SIG-M5 treated with dmso at 0.1 percent for 504 hours (cell line): ENCODE results near the gene BCL2.

Experiments used
- DNase-seq: peaks from one replicate; lab custom pipeline; 2025; ENCODE audit not compliant: unreplicated experiment; lab: John Stamatoyannopoulos, UW

Gene BCL2

DNA sequence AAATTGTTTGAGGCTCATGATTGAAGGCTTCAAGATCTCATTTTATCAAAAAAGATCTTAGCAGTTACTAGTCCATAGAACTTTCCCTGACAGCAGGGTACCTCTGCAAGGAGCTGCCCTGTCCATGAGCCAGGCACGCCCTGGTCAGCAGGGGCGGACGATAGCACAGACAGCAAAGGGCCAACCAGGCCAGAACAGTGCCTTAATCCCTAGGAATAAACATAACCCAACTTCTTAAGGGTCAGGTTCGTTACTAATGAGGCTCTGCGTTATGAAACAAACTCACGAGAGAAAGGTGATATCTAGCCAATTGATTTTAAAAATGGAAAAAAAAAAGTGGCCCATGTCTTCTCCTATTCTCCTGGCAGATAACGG lies 59.2 kb downstream of the BCL2 start:
- no peak for DNase-seq

DNA sequence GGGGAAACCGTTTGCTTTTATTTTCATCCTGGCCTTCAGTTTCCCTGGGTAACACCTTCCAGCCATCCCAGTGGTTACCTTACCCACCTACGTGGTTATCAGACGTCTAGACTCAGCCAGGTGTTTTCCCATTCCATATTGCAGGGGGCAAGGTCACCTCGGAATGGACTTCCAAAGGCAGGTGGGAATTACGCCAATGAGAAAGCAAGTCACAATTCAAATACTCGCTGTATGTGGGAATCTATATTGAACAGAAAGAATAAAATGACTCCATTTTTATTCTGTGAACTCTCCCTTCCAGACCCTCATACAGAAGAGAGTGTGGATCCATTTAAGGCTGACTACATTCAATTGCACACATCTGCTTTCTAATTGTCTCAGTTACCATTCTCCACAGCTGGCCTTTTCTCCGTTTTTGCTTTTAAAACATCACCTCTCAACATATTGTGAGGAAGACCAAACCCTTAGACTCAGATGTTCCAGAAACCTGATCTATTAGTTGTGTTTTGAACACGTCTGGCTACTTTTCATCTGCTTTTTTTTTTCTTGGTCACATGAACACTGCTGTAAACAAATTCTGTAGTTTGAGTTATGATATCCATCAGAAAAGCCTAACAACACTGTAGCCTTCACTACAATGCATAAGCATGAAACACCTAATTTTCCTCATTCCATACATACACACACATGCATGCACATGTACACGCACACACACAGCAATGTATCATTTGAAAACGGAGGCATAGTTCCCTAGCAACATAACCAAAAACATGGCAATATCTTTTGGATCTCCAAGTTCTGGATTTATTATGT lies 59.8 kb downstream of the BCL2 start:
- no peak for DNase-seq

GRCh38 chr18:63258749-63259566 lies 60.6 kb downstream of the BCL2 start:
- DNase-seq = no peak

DNA sequence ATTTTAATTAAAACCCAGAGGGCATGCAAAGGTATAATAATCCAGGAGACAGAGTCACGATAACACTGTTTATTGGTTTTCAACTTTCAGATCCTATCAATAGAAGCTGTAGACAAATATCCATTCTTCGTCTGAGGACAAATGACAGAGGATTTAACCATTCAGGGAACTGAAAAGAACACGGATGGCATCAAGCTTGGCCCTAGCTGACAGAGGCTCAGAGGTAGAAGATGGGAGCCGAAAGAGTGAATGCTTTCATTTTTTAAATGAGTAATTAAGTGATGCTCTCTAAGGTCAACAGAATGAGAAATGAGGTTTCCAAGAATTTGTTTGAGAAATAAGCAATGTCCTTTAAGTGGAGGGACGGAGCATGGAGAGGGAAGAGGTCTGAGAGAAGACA lies 62.1 kb downstream of the BCL2 start:
- no peak for DNase-seq

DNA sequence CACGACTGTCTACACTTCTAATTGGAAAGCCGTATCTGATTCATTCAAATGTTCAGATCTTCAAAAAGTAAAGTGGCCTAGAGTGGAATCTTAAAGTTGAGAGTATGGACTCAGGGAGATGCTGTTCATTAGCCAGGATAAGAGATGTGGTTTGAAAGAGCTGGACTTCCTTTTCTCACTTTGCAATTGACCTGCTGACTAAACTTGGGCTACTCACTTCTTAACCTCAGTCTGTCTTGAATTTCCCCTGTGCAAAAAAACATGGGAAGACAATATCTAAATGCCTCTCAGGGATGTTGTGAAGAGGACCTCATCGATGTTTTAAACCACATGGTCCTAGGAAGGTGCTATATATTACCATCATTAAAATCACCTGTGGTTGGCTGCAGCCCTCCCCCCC lies 64.1 kb downstream of the BCL2 start:
- DNase-seq = no peak

DNA sequence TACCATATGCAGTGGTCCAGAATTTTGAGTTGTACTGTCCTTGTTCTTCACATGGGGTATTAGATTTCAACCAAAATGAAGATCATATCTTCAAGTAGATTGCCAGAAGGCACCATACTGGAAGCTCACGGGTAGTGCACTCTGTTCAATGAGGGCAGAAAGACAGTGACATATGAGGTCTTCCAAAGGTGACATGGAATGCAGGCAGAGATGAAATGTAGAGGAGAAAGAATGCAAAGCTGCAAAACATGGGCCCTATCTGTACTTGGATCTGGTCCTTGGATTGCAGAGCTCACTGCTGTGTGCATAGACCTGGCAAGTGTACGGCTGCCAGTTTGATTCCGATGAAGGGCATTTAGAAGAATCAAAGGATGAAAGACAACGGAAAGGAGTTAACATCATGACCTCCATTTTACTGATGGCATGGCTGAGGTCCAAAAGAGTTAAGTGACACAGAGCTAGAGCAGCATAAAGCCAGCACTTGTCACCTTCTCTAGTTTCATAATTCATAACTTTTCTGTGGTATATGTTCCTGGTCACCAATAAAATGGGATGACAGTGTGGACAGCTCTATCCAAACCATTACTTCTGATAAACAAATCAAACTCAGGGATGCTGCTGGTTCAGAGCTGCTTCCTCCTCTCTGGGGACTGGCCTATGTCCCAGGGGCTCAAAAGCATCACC lies 64.7 kb downstream of the BCL2 start:
- DNase-seq = no peak

- DNase-seq = peak; percentile 36
These were observed 65.9 kb downstream of the BCL2 start for GRCh38 chr18:63253428-63254372.

GRCh38 chr18:63253014-63253413 lies 66.6 kb downstream of the BCL2 start:
- no peak for DNase-seq

- peak; percentile 95 for DNase-seq
These were observed 69.8 kb downstream of the BCL2 start for GRCh38 chr18:63249771-63250170.

- no peak for DNase-seq
These were observed 71.6 kb downstream of the BCL2 start for GRCh38 chr18:63247926-63248325.

DNA sequence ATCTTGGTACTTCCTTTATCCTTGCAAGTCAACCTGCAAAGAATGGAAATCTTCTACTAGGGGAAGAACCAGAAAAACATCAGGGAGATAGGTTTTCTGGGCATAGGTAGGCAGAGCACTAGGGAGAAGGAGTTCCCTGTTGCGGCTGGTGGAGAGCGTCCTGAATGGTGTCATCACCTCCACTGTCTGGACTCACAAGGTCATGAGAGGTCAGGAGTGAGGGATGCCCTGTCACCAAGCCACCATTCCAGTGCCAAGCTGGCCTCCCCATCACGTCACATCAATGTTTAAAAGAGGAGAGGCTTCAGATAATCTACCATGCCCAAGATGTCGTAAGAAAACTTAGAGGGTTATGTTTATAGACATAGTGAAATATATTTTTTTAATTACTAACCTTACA lies 72.1 kb downstream of the BCL2 start:
- no peak for DNase-seq

DNA sequence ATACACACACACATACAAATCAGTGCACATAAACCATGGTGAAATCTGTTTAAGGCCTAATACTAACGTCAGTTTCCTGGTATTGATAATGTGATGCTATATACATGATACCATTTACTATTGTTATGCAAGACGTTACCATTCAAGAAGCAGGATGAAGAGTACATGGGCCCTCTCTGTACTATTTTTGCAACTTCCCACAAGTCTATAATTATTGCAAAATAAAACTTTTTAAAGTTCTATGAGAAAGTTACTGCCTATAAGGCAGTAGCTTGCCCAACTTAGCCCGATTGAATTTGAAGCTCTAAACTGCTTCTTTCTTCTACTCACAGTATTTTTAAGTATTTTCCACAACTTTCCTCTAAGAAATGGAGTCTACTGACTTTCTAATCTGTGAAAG lies 74.0 kb downstream of the BCL2 start:
- peak; percentile 75 for DNase-seq

DNA sequence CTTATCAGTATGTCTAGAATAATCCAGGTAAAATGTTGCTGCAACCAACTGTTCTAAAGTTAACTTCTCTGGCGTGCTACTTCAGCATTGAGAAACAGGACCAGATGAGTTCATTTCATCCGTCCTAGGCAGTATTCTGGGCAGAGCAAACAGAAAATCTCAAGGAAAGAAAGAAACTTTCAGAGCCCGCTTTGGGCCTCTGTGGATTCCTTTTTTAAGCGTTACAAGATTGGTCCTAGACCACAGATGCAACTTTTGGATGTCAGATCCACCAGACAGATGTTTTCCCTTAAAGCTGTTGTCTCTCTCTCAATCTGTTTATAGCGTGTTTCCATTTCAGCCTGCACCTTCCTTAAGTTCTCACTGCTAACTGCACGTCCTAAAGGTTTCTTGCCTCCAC lies 75.0 kb downstream of the BCL2 start:
- no peak for DNase-seq

DNA sequence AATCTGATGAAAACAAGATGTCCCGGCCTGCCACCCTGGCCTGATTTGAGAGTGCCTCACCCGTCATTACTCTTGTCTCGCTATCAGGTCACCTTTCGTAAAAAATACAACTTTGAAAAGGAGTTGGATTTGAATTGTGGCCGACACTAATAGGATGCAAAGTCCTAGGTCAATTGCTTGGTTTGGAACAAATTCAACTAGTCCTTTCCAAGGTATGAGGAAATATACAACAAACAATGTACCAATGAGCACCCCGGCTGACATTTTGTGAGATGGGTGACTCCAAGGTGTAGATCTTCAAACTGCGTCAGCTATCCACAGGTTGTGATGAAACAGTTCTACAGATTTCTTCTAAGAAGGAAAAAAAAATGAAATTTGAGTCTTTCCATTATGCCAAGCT lies 77.8 kb downstream of the BCL2 start:
- no peak for DNase-seq

GRCh38 chr18:63241317-63241712 lies 78.3 kb downstream of the BCL2 start:
- no peak for DNase-seq

GRCh38 chr18:63240531-63241316 lies 78.8 kb downstream of the BCL2 start:
- no peak for DNase-seq

DNA sequence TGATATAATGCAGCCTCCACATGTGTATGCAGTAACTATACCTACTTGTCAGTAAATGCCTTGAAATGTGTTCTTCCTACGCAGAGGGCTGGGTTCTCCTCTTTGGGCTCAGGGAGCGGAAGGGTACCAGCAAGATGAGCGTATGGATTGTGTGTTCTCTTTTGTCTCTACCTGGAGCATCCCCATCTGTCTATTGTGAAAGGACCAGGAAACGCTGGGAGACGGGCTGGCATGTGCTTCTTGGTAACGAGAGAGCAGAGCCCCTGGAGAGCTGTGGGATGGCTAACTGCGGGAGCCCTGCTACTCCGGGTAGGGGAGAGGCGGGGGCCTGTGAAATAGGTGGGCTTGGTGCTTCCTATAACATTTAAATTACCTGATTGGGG lies 80.9 kb downstream of the BCL2 start:
- DNase-seq = no peak

DNA sequence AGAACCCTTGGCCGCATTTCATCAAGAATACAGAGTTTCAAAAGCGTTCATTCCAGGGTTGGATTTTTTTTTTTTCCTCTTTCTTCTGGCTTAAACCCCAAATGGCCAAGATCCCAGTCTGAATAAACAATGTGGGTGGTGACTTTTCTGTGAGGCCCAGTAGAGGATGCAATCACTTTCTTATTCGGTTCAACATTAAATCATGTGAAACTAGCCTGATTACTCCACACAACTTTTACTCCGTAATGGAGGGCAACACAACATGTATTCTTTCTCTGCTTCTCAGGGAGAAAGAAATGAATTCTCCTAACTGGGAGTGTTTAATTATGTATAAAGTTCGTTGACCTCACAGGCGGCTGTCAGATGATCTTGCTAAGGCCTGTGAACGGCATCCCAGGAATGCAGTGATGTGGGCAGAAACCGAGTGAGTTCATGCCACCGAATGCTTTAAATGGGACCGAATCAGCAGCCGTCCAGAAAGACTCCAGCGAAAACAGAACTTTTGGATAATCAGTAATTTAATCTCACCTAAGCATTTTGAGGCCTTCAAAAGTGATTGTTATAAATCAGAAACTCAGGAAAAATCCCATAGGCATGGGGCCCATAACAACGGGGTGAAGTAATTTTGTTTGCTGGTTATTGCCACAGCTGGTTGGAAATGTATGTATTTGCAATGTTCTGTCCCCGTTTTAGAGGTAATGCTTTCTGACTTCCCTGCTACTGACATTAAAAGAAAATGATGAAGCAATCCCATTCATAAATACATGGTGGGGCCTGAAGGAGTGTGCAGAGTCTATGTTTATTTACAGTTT lies 81.5 kb downstream of the BCL2 start:
- DNase-seq = no peak
